ENCODE results near the gene CDC123. TPM values are rescaled to one million over a fixed set of nuclear protein-coding genes. Genes with fewer than 3 reads are reported as not detected.
"Not testable (repeated sequence)": the region's sequence is repeated elsewhere in the genome, so short reads cannot be mapped to it uniquely, and the experiment has no call there.

CDC123 gene
- total and polyA plus RNA-seq, 4 donors = 36.7 to 66.7 (median 46.9) TPM

DNA sequence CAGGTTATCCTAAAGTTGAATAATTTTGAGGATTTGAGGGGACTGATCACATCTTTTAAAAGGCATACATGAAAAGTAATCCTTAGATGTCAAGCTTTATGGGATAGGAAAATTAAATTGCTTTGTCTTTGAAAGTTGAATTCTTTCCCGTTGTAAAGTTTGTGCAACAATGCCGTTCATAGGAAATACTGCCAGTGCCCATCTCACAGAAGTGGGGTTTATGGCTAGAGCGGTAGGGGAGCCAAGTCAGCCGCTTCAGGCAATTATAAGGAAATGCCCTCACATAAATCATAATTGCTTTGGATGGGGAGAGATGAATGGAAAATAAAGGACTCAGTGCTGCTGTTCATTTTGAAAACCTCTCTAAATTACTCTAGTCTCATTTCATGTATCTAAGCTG is 18.1 kb downstream of the CDC123 start:
- H3K36me3 ChIP-seq (ENCODE audit: control insufficient read depth in 1 of 2, insufficient read depth in 2 of 2, low read length in 1 of 2) = peaks cover 5 to 7% of the 10 kb centered on the region in 2 donors
- no peaks in the 10 kb centered on the region for H3K27me3 ChIP-seq (ENCODE audit: control insufficient read depth in 1 of 2, insufficient read depth in 2 of 2, low read length in 1 of 2)
- intact Hi-C loops (cut with DNase I) = no loop called here
- H3K4me1 ChIP-seq (ENCODE audit: control insufficient read depth in 1 of 2, insufficient read depth in 2 of 2, low read length in 2 of 2) = no peaks in the 10 kb centered on the region
- H3K9me3 ChIP-seq (ENCODE audit: control insufficient read depth, low read length) = no peaks in the 10 kb centered on the region
- ATAC-seq (ENCODE audit: low FRiP score) (no peak), DNase-seq (no peak)
- WGBS, 2 donors = 64 to 70% methylated on average over 4 of the region's 4 CpGs
- H3K4me3 ChIP-seq (ENCODE audit: low read length in 2 of 2) = no peak overlapping the region
- no peak overlapping the region for H3K27ac ChIP-seq (ENCODE audit: low read depth in 1 of 2, low read length in 2 of 2)

DNA sequence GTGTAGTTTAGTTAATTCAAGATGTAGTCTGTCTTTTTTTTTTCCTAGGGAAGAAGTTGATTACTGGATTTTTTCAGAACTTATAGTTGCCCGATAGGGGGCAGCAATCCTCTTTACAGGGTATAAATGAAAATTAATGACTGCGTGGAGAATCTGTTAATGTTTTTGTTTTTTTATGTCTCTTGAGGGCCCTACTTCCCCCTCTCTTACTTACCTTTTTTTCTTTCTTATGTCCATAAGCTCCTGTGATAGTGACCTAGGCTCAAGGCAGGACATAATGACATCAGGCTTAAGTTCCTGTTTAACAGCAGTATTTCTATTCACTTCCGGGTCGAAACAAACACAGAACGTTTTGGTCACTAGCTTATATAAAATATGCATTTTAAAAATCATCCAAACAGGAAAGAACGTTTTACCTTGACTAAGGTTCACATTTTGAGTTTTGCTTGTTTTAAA is 18.8 kb downstream of the CDC123 start:
- ATAC-seq (ENCODE audit: low FRiP score) = no peak
- 15 to 17% methylated on average over 6 of the region's 6 CpGs for WGBS, 2 donors
- H3K4me3 ChIP-seq (ENCODE audit: low read length in 2 of 2) = peak overlapping the region in 1 of 2 donors; percentile 28
- no peaks in the 10 kb centered on the region for H3K27me3 ChIP-seq (ENCODE audit: control insufficient read depth in 1 of 2, insufficient read depth in 2 of 2, low read length in 1 of 2)
- peak overlapping the region in 1 of 2 donors; percentile 43 for H3K27ac ChIP-seq (ENCODE audit: low read depth in 1 of 2, low read length in 2 of 2)
- no peak for DNase-seq
- no peaks in the 10 kb centered on the region for H3K4me1 ChIP-seq (ENCODE audit: control insufficient read depth in 1 of 2, insufficient read depth in 2 of 2, low read length in 2 of 2)
- intact Hi-C loops (cut with DNase I) = no loop called here
- no peaks in the 10 kb centered on the region for H3K9me3 ChIP-seq (ENCODE audit: control insufficient read depth, low read length)
- peaks cover 5 to 7% of the 10 kb centered on the region in 2 donors for H3K36me3 ChIP-seq (ENCODE audit: control insufficient read depth in 1 of 2, insufficient read depth in 2 of 2, low read length in 1 of 2)

GRCh38 chr10:12218991-12219390 is 23.0 kb downstream of the CDC123 start:
- H3K27ac ChIP-seq (ENCODE audit: low read depth in 1 of 2, low read length in 2 of 2) = no peak overlapping the region
- H3K9me3 ChIP-seq (ENCODE audit: control insufficient read depth, low read length) = no peaks in the 10 kb centered on the region
- no peaks in the 10 kb centered on the region for H3K27me3 ChIP-seq (ENCODE audit: control insufficient read depth in 1 of 2, insufficient read depth in 2 of 2, low read length in 1 of 2)
- peaks cover 2 to 7% of the 10 kb centered on the region in 2 donors for H3K36me3 ChIP-seq (ENCODE audit: control insufficient read depth in 1 of 2, insufficient read depth in 2 of 2, low read length in 1 of 2)
- DNase-seq (no peak), ATAC-seq (ENCODE audit: low FRiP score) (no peak)
- H3K4me3 ChIP-seq (ENCODE audit: low read length in 2 of 2) = no peak overlapping the region
- WGBS, 2 donors = 89 to 91% methylated on average over 8 of the region's 8 CpGs
- H3K4me1 ChIP-seq (ENCODE audit: control insufficient read depth in 1 of 2, insufficient read depth in 2 of 2, low read length in 2 of 2) = peaks cover 0 to 2% of the 10 kb centered on the region in 2 donors
- intact Hi-C loops (cut with DNase I) = no loop called here

DNA sequence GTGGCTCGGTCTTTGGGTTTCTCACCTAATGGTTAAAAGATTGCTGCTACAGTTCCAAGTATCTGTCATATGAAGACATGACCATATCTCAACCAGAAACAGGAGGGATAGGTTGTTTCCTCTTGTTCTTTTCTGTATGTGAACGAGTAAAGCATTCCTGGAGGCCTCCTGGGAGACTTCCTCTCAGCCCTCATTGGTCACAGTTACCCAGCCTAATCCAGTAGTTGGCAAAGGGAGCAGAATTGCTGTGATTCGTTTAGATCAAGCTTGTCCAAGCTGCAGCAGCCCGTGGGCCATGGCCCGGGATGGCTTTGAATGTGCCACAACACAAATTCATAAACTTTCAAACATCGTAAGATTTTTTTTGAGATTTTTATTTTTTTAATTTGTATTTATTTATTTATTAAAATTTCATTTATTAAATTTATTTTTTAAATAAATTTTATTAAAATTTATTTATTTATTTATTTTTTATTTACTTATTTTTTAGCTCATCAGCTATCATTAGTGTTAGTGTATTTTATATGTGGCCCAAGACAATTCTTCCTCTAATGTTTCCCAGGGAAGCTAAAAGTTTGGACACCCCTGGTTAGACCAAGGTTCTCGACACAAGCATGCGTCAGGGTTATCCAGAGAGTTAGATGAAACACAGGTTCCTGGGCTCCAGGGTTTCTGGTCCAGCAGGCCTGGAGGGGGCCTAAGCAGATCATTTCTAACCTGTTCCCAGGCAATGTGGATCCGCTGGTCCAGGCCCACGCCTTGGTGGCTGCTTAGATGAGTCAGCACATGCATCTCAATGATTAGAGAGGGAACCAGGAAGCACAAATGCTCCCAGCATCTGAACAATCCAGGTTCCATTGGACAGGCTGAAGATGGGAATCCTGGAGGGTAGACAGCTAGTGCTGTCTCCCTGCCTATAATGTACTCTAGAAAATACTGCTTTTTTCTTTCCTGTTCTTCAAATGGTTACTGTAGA is 25.6 kb downstream of the CDC123 start:
- DNase-seq (no peak), ATAC-seq (ENCODE audit: low FRiP score) (peak; percentile 44)
- Histone ChIP-seq H3K4me1 (ENCODE audit: control insufficient read depth in 1 of 2, insufficient read depth in 2 of 2, low read length in 2 of 2) (peaks cover 2 to 5% of the 10 kb centered on the region in 2 donors), H3K27me3 (ENCODE audit: control insufficient read depth in 1 of 2, insufficient read depth in 2 of 2, low read length in 1 of 2) (no peaks in the 10 kb centered on the region), H3K9me3 (ENCODE audit: control insufficient read depth, low read length) (no peaks in the 10 kb centered on the region), H3K27ac (ENCODE audit: low read depth in 1 of 2, low read length in 2 of 2) (peak overlapping the region in 1 of 2 donors; percentile 21), H3K4me3 (ENCODE audit: low read length in 2 of 2) (no peak overlapping the region), H3K36me3 (ENCODE audit: control insufficient read depth in 1 of 2, insufficient read depth in 2 of 2, low read length in 1 of 2) (peaks cover 2 to 5% of the 10 kb centered on the region in 2 donors)
- 75 to 76% methylated on average over 10 of the region's 10 CpGs for WGBS, 2 donors
- intact Hi-C loops (cut with DNase I) = loop anchor here in 1 of 2 donors (5.0 kb wide), 1 partner anchor 486 kb away; no protein-coding TSS in a partner anchor

GRCh38 chr10:12225444-12225843 is 29.5 kb downstream of the CDC123 start:
- DNase-seq (no peak), ATAC-seq (ENCODE audit: low FRiP score) (no peak)
- H3K9me3 ChIP-seq (ENCODE audit: control insufficient read depth, low read length) = no peaks in the 10 kb centered on the region
- 98 to 100% methylated on average over 2 of the region's 2 CpGs for WGBS, 2 donors
- H3K36me3 ChIP-seq (ENCODE audit: control insufficient read depth in 1 of 2, insufficient read depth in 2 of 2, low read length in 1 of 2) = peaks cover 0 to 2% of the 10 kb centered on the region in 2 donors
- H3K27me3 ChIP-seq (ENCODE audit: control insufficient read depth in 1 of 2, insufficient read depth in 2 of 2, low read length in 1 of 2) = no peaks in the 10 kb centered on the region
- H3K4me3 ChIP-seq (ENCODE audit: low read length in 2 of 2) = no peak overlapping the region
- H3K27ac ChIP-seq (ENCODE audit: low read depth in 1 of 2, low read length in 2 of 2) = no peak overlapping the region
- intact Hi-C loops (cut with DNase I) = no loop called here
- peaks cover 2 to 5% of the 10 kb centered on the region in 2 donors for H3K4me1 ChIP-seq (ENCODE audit: control insufficient read depth in 1 of 2, insufficient read depth in 2 of 2, low read length in 2 of 2)

GRCh38 chr10:12226438-12226837 is 30.4 kb downstream of the CDC123 start:
- H3K36me3 ChIP-seq (ENCODE audit: control insufficient read depth in 1 of 2, insufficient read depth in 2 of 2, low read length in 1 of 2); H3K27me3 ChIP-seq (ENCODE audit: control insufficient read depth in 1 of 2, insufficient read depth in 2 of 2, low read length in 1 of 2); H3K9me3 ChIP-seq (ENCODE audit: control insufficient read depth, low read length); DNase-seq; ATAC-seq (ENCODE audit: low FRiP score); H3K4me1 ChIP-seq (ENCODE audit: control insufficient read depth in 1 of 2, insufficient read depth in 2 of 2, low read length in 2 of 2); intact Hi-C loops (cut with DNase I); H3K27ac ChIP-seq (ENCODE audit: low read depth in 1 of 2, low read length in 2 of 2); H3K4me3 ChIP-seq (ENCODE audit: low read length in 2 of 2): not testable (repeated sequence)
- WGBS, 2 donors = 92 to 96% methylated on average over 22 to 28 of the region's 28 CpGs

DNA sequence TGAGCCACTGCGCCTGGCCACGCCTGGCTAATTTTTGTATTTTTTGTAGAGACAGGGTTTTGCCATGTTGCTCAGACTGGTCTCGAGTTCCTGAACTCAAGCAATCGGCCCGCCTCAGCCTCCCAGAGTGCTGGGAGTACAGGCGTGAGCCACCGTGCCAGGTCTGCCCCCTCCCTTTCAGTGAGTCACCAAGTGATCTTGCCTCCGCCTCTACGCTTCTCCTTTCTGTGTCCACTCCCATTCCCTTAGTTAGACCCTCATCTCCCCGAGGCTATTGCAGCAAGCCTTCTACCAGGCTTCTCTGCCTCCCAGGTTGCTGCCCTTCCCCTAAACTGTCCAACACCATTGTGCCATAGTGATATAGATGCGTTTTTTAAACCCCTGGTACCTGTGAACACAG is 32.9 kb downstream of the CDC123 start:
- ATAC-seq (ENCODE audit: low FRiP score) (no peak), DNase-seq (no peak)
- Histone ChIP-seq H3K36me3 (ENCODE audit: control insufficient read depth in 1 of 2, insufficient read depth in 2 of 2, low read length in 1 of 2) (peaks cover 0 to 2% of the 10 kb centered on the region in 2 donors), H3K4me3 (ENCODE audit: low read length in 2 of 2) (no peak overlapping the region), H3K4me1 (ENCODE audit: control insufficient read depth in 1 of 2, insufficient read depth in 2 of 2, low read length in 2 of 2) (peaks cover 2 to 3% of the 10 kb centered on the region in 2 donors), H3K27me3 (ENCODE audit: control insufficient read depth in 1 of 2, insufficient read depth in 2 of 2, low read length in 1 of 2) (no peaks in the 10 kb centered on the region), H3K27ac (ENCODE audit: low read depth in 1 of 2, low read length in 2 of 2) (no peak overlapping the region), H3K9me3 (ENCODE audit: control insufficient read depth, low read length) (no peaks in the 10 kb centered on the region)
- intact Hi-C loops (cut with DNase I) = no loop called here
- WGBS, 2 donors = 97% methylated on average over 11 of the region's 11 CpGs

- H3K4me1 ChIP-seq (ENCODE audit: control insufficient read depth in 1 of 2, insufficient read depth in 2 of 2, low read length in 2 of 2); H3K4me3 ChIP-seq (ENCODE audit: low read length in 2 of 2); DNase-seq; ATAC-seq (ENCODE audit: low FRiP score); intact Hi-C loops (cut with DNase I); H3K27me3 ChIP-seq (ENCODE audit: control insufficient read depth in 1 of 2, insufficient read depth in 2 of 2, low read length in 1 of 2); H3K9me3 ChIP-seq (ENCODE audit: control insufficient read depth, low read length); H3K36me3 ChIP-seq (ENCODE audit: control insufficient read depth in 1 of 2, insufficient read depth in 2 of 2, low read length in 1 of 2): not testable (repeated sequence)
- 95% methylated on average over 5 of the region's 5 CpGs for WGBS, 2 donors
- peak overlapping the region; percentile 40 to 67 for H3K27ac ChIP-seq (ENCODE audit: low read depth in 1 of 2, low read length in 2 of 2)
These were observed 38.7 kb downstream of the CDC123 start for GRCh38 chr10:12234687-12235086.
